Superior temporal gyrus (tissue), 1 donor: Measurements from ENCODE around the gene PTRH1.

Source experiments
- DNase-seq: peaks from one replicate; pipeline ENCODE4 v3.0.0-alpha.2; 2016; ENCODE audit errors: extremely low spot score

The PTRH1 gene

GRCh38 chr9:127741831-127742434 lies 26.5 kb upstream of the PTRH1 start:
- DNase-seq: peak; percentile 85

GRCh38 chr9:127739614-127740330 lies 24.3 kb upstream of the PTRH1 start:
- no peak for DNase-seq

GRCh38 chr9:127738666-127739065 lies 23.2 kb upstream of the PTRH1 start:
- no peak for DNase-seq

GRCh38 chr9:127735530-127736185 lies 20.2 kb upstream of the PTRH1 start:
- no peak for DNase-seq

GRCh38 chr9:127734747-127735529 lies 19.5 kb upstream of the PTRH1 start, which contains the start of gene TOR2A:
TOR2A (minus strand) TSS chr9:127735294; CDS start chr9:127735270, 24 bp downstream.
- peak; percentile 97 for DNase-seq

GRCh38 chr9:127734247-127734746 lies 18.8 kb upstream of the PTRH1 start:
- DNase-seq: no peak

GRCh38 chr9:127733614-127734013 lies 18.2 kb upstream of the PTRH1 start:
- no peak for DNase-seq

GRCh38 chr9:127732444-127732843 lies 17.0 kb upstream of the PTRH1 start:
- no peak for DNase-seq

- DNase-seq: no peak
These were observed 16.5 kb upstream of the PTRH1 start for GRCh38 chr9:127731938-127732337.

- DNase-seq: no peak
These were observed 15.4 kb upstream of the PTRH1 start for GRCh38 chr9:127730799-127731410.

GRCh38 chr9:127730262-127730661 lies 14.8 kb upstream of the PTRH1 start:
- no peak for DNase-seq

GRCh38 chr9:127729522-127730256 lies 14.2 kb upstream of the PTRH1 start:
- DNase-seq: no peak

GRCh38 chr9:127728808-127729207 lies 13.3 kb upstream of the PTRH1 start:
- DNase-seq: no peak

- no peak for DNase-seq
These were observed 11.4 kb upstream of the PTRH1 start for GRCh38 chr9:127726871-127727270.

GRCh38 chr9:127724012-127724411 lies 8.5 kb upstream of the PTRH1 start:
- DNase-seq: no peak

GRCh38 chr9:127723444-127723843 lies 8.0 kb upstream of the PTRH1 start:
- DNase-seq: no peak

GRCh38 chr9:127723013-127723412 lies 7.5 kb upstream of the PTRH1 start:
- no peak for DNase-seq

GRCh38 chr9:127722055-127722745 lies 6.7 kb upstream of the PTRH1 start:
- no peak for DNase-seq

GRCh38 chr9:127721391-127721821 lies 5.9 kb upstream of the PTRH1 start:
- no peak for DNase-seq

GRCh38 chr9:127720865-127721227 lies 5.4 kb upstream of the PTRH1 start:
- DNase-seq: no peak
